WTC11 (cell line): ENCODE results near the gene PIK3R1. TPM values are rescaled to one million over a fixed set of nuclear protein-coding genes. Genes with fewer than 3 reads are reported as not detected.

ENCODE experiments used
- ATAC-seq: fragments of 200-7000 bp; cut with Tn5 transposase; 2 replicates; pipeline ENCODE4 v1.10.0; 2021; ENCODE audit warnings: mild to moderate bottlenecking, moderate library complexity
- CTCF ChIA-PET: fragments of 300-600 bp; sonication (Branson Sonifier 250); formaldehyde crosslinking; loops from one replicate; lab custom pipeline; 2021; ENCODE audit warnings: antibody characterized with exemption; lab: Charles Lee
- POLR2A ChIA-PET: fragments of 350-600 bp; sonication (Branson Sonifier 250); formaldehyde crosslinking; loops from one replicate; lab custom pipeline; 2021; ENCODE audit warnings: antibody characterized with exemption; lab: Charles Lee
- DNase-seq: peaks from one replicate; pipeline ENCODE4 v3.0.0; 2021; ENCODE audit warnings: low spot score
- H3K27ac Mint-ChIP-seq: 2 replicates; pipeline ENCODE4 v1.8.0; 2021; ENCODE audit warnings: mixed read lengths
- H3K27me3 Mint-ChIP-seq: 2 replicates; pipeline ENCODE4 v1.8.0; 2021; ENCODE audit warnings: low read depth, mild to moderate bottlenecking, moderate library complexity, mixed read lengths
- H3K36me3 Mint-ChIP-seq: 2 replicates; pipeline ENCODE4 v1.8.0; 2021; ENCODE audit warnings: mixed read lengths
- H3K4me1 Mint-ChIP-seq: 2 replicates; pipeline ENCODE4 v1.8.0; 2022; ENCODE audit warnings: mixed read lengths
- H3K4me3 Mint-ChIP-seq: 2 replicates; pipeline ENCODE4 v1.8.0; 2021; ENCODE audit warnings: mild to moderate bottlenecking, moderate library complexity, mixed read lengths
- H3K9me3 Mint-ChIP-seq: 2 replicates; pipeline ENCODE4 v1.8.0; 2021; ENCODE audit warnings: mixed read lengths
- CREB1 ChIP-seq: sonication (generic); formaldehyde crosslinking; IDR thresholded peaks from 2 replicates; pipeline ENCODE4 v1.8.0; 2023; ENCODE audit warnings: mild to moderate bottlenecking, missing genetic modification reagents
- ETV6 ChIP-seq: sonication (generic); formaldehyde crosslinking; IDR thresholded peaks from 2 replicates; pipeline ENCODE4 v1.8.1; 2022; ENCODE audit warnings: mild to moderate bottlenecking, missing genetic modification reagents
- GRHL2 ChIP-seq: fragments of 250-450 bp; sonication (Bioruptor Pico); IDR thresholded peaks from 2 replicates; pipeline ENCODE4 v1.8.0; 2022; ENCODE audit warnings: mild to moderate bottlenecking, moderate library complexity; ENCODE audit not compliant: insufficient replicate concordance, severe bottlenecking
- HMGA2 ChIP-seq: fragments of 250-450 bp; sonication (Bioruptor Pico); IDR thresholded peaks from 2 replicates; pipeline ENCODE4 v1.4.0; 2021; ENCODE audit warnings: mild to moderate bottlenecking, moderate library complexity
- IRF2 ChIP-seq: sonication (generic); formaldehyde crosslinking; IDR thresholded peaks from 2 replicates; pipeline ENCODE4 v1.8.0; 2022; ENCODE audit warnings: low read depth, missing genetic modification reagents, borderline replicate concordance
- KAT7 ChIP-seq: sonication (generic); formaldehyde crosslinking; IDR thresholded peaks from 2 replicates; pipeline ENCODE4 v1.8.1; 2023; ENCODE audit warnings: missing genetic modification reagents, mild to moderate bottlenecking, borderline replicate concordance
- NFYB ChIP-seq: sonication (generic); formaldehyde crosslinking; conservative IDR thresholded peaks from 2 replicates; pipeline ENCODE4 v1.8.0; 2022; ENCODE audit warnings: low read depth, missing genetic modification reagents
- NR1H2 ChIP-seq: sonication (generic); formaldehyde crosslinking; IDR thresholded peaks from 2 replicates; pipeline ENCODE4 v1.9.0; 2021; ENCODE audit warnings: mild to moderate bottlenecking, moderate library complexity, missing genetic modification reagents
- NR3C1 ChIP-seq: sonication (generic); formaldehyde crosslinking; conservative IDR thresholded peaks from 2 replicates; pipeline ENCODE4 v1.8.1; 2023; ENCODE audit warnings: low read depth, mild to moderate bottlenecking, missing genetic modification reagents
- TEAD1 ChIP-seq: sonication (generic); formaldehyde crosslinking; IDR thresholded peaks from 2 replicates; pipeline ENCODE4 v1.8.0; 2022; ENCODE audit warnings: mild to moderate bottlenecking, missing genetic modification reagents
- ZNF121 ChIP-seq: sonication (generic); formaldehyde crosslinking; IDR thresholded peaks from 2 replicates; pipeline ENCODE4 v1.8.0; 2023; ENCODE audit warnings: missing genetic modification reagents
- ZNF138 ChIP-seq: sonication (generic); formaldehyde crosslinking; conservative IDR thresholded peaks from 2 replicates; pipeline ENCODE4 v1.8.1; 2022; ENCODE audit warnings: mild to moderate bottlenecking, moderate library complexity, missing genetic modification reagents
- ZNF232 ChIP-seq: sonication (generic); formaldehyde crosslinking; IDR thresholded peaks from 2 replicates; pipeline ENCODE4 v1.8.0; 2022; ENCODE audit warnings: mild to moderate bottlenecking, missing genetic modification reagents
- ZNF416 ChIP-seq: fragments of 250-450 bp; sonication (Bioruptor Pico); IDR thresholded peaks from 2 replicates; pipeline ENCODE4 v1.9.0; 2021; ENCODE audit warnings: mild to moderate bottlenecking, inconsistent platforms
- ZNF671 ChIP-seq: fragments of 250-450 bp; sonication (Bioruptor Pico); IDR thresholded peaks from 2 replicates; pipeline ENCODE4 v1.8.0; 2021; ENCODE audit warnings: mild to moderate bottlenecking
- total RNA-seq: library from RNA; stranded (reverse); gene quantifications from 3 replicates; pipeline ENCODE4 v1.2.3, GENCODE V29; 2021
- TF ChIP-seq, protein P1 (sequence below): fragments of 250-450 bp; sonication (Bioruptor Pico); IDR thresholded peaks from 2 replicates; pipeline ENCODE4 v1.9.0; 2021; ENCODE audit warnings: mild to moderate bottlenecking
- TF ChIP-seq, protein P2 (sequence below): fragments of 250-450 bp; sonication (Bioruptor Pico); IDR thresholded peaks from 2 replicates; pipeline ENCODE4 v1.8.0; 2021; ENCODE audit warnings: mild to moderate bottlenecking
- TF ChIP-seq, protein P3 (sequence below): fragments of 250-450 bp; sonication (Bioruptor Pico); IDR thresholded peaks from 2 replicates; pipeline ENCODE4 v1.9.0; 2021; ENCODE audit warnings: mild to moderate bottlenecking, borderline replicate concordance
- TF ChIP-seq, protein P4 (sequence below): sonication (generic); formaldehyde crosslinking; IDR thresholded peaks from 2 replicates; pipeline ENCODE4 v1.8.0; 2023; ENCODE audit warnings: missing genetic modification reagents
- TF ChIP-seq, protein P5 (sequence below): sonication (generic); formaldehyde crosslinking; IDR thresholded peaks from 2 replicates; pipeline ENCODE4 v1.8.1; 2022; ENCODE audit warnings: mild to moderate bottlenecking, missing genetic modification reagents, moderate library complexity, borderline replicate concordance

The PIK3R1 gene
- total RNA-seq, 1 experiment from 2014 or later, result 11.3 TPM

DNA sequence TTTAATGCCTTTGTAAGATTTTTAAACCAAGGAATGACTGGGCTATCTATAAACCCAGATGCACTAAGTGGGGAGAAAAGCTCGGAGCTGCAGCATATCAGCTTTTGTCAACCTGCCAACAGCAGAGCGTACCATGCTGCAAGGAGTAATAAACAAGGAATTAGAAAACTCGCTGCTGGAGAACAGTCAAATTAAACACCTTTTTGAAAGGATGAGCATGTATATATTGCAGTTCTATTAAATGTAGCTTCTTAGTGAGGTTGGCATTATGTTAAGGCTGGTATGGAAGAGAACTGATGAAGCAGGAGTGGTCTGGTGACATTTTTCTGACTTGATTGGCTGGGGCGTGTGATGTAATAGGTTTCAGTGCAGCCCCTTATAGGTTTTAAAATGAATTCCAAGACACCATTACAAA lies 74.7 kb downstream of the PIK3R1 start:
- CTCF ChIA-PET, result no interaction called here
- no peaks in the 10 kb centered on the region for H3K9me3 Mint-ChIP-seq
- ATAC-seq, result no peak

More for the DNA sequence above, 74.7 kb downstream of the PIK3R1 start:
- DNase-seq, result no peak
- Mint-ChIP-seq H3K27me3 (no peaks in the 10 kb centered on the region), H3K36me3 (peaks cover 19% of the 10 kb centered on the region)
- POLR2A ChIA-PET, result no interaction called here
- TF ChIP-seq, protein P1, sequence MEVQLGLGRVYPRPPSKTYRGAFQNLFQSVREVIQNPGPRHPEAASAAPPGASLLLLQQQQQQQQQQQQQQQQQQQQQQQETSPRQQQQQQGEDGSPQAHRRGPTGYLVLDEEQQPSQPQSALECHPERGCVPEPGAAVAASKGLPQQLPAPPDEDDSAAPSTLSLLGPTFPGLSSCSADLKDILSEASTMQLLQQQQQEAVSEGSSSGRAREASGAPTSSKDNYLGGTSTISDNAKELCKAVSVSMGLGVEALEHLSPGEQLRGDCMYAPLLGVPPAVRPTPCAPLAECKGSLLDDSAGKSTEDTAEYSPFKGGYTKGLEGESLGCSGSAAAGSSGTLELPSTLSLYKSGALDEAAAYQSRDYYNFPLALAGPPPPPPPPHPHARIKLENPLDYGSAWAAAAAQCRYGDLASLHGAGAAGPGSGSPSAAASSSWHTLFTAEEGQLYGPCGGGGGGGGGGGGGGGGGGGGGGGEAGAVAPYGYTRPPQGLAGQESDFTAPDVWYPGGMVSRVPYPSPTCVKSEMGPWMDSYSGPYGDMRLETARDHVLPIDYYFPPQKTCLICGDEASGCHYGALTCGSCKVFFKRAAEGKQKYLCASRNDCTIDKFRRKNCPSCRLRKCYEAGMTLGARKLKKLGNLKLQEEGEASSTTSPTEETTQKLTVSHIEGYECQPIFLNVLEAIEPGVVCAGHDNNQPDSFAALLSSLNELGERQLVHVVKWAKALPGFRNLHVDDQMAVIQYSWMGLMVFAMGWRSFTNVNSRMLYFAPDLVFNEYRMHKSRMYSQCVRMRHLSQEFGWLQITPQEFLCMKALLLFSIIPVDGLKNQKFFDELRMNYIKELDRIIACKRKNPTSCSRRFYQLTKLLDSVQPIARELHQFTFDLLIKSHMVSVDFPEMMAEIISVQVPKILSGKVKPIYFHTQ (CRISPR knock-in tag), result no peak
- TF ChIP-seq GRHL2 (no peak), HMGA2 (no peak), ZNF138 (CRISPR knock-in tag) (no peak), NFYB (CRISPR knock-in tag) (no peak), KAT7 (CRISPR knock-in tag) (no peak), TEAD1 (CRISPR knock-in tag) (no peak), ZNF121 (CRISPR knock-in tag) (no peak), NR1H2 (CRISPR knock-in tag) (no peak), NR3C1 (CRISPR knock-in tag) (no peak), ZNF232 (CRISPR knock-in tag) (no peak), ZNF671 (no peak), ETV6 (CRISPR knock-in tag) (no peak), IRF2 (no peak), CREB1 (CRISPR knock-in tag) (no peak), ZNF416 (CRISPR knock-in tag) (no peak)
- TF ChIP-seq, protein P2, sequence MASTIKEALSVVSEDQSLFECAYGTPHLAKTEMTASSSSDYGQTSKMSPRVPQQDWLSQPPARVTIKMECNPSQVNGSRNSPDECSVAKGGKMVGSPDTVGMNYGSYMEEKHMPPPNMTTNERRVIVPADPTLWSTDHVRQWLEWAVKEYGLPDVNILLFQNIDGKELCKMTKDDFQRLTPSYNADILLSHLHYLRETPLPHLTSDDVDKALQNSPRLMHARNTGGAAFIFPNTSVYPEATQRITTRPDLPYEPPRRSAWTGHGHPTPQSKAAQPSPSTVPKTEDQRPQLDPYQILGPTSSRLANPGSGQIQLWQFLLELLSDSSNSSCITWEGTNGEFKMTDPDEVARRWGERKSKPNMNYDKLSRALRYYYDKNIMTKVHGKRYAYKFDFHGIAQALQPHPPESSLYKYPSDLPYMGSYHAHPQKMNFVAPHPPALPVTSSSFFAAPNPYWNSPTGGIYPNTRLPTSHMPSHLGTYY (CRISPR knock-in tag), result no peak
- TF ChIP-seq, protein P3, sequence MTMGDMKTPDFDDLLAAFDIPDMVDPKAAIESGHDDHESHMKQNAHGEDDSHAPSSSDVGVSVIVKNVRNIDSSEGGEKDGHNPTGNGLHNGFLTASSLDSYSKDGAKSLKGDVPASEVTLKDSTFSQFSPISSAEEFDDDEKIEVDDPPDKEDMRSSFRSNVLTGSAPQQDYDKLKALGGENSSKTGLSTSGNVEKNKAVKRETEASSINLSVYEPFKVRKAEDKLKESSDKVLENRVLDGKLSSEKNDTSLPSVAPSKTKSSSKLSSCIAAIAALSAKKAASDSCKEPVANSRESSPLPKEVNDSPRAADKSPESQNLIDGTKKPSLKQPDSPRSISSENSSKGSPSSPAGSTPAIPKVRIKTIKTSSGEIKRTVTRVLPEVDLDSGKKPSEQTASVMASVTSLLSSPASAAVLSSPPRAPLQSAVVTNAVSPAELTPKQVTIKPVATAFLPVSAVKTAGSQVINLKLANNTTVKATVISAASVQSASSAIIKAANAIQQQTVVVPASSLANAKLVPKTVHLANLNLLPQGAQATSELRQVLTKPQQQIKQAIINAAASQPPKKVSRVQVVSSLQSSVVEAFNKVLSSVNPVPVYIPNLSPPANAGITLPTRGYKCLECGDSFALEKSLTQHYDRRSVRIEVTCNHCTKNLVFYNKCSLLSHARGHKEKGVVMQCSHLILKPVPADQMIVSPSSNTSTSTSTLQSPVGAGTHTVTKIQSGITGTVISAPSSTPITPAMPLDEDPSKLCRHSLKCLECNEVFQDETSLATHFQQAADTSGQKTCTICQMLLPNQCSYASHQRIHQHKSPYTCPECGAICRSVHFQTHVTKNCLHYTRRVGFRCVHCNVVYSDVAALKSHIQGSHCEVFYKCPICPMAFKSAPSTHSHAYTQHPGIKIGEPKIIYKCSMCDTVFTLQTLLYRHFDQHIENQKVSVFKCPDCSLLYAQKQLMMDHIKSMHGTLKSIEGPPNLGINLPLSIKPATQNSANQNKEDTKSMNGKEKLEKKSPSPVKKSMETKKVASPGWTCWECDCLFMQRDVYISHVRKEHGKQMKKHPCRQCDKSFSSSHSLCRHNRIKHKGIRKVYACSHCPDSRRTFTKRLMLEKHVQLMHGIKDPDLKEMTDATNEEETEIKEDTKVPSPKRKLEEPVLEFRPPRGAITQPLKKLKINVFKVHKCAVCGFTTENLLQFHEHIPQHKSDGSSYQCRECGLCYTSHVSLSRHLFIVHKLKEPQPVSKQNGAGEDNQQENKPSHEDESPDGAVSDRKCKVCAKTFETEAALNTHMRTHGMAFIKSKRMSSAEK (CRISPR knock-in tag), result no peak
- TF ChIP-seq, protein P4, sequence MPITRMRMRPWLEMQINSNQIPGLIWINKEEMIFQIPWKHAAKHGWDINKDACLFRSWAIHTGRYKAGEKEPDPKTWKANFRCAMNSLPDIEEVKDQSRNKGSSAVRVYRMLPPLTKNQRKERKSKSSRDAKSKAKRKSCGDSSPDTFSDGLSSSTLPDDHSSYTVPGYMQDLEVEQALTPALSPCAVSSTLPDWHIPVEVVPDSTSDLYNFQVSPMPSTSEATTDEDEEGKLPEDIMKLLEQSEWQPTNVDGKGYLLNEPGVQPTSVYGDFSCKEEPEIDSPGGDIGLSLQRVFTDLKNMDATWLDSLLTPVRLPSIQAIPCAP (CRISPR knock-in tag), result no peak
- TF ChIP-seq, protein P5, sequence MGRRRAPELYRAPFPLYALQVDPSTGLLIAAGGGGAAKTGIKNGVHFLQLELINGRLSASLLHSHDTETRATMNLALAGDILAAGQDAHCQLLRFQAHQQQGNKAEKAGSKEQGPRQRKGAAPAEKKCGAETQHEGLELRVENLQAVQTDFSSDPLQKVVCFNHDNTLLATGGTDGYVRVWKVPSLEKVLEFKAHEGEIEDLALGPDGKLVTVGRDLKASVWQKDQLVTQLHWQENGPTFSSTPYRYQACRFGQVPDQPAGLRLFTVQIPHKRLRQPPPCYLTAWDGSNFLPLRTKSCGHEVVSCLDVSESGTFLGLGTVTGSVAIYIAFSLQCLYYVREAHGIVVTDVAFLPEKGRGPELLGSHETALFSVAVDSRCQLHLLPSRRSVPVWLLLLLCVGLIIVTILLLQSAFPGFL (CRISPR knock-in tag), result no peak
- TF ChIP-seq, all 79 proteins: peak for 0
- Mint-ChIP-seq H3K27ac (no peak overlapping the region), H3K4me1 (peaks cover 55% of the 10 kb centered on the region), H3K4me3 (peak overlapping the region; percentile 72; the same call in 1 of the 2 replicates)
